NCI-H526 treated with DMSO at 0.1 percent for 48 hours (cell line): Measurements from ENCODE around the gene MED12L.

ENCODE experiments used
- DNase-seq: peaks from one replicate; lab custom pipeline; 2025; lab: John Stamatoyannopoulos, UW

Gene MED12L

DNA sequence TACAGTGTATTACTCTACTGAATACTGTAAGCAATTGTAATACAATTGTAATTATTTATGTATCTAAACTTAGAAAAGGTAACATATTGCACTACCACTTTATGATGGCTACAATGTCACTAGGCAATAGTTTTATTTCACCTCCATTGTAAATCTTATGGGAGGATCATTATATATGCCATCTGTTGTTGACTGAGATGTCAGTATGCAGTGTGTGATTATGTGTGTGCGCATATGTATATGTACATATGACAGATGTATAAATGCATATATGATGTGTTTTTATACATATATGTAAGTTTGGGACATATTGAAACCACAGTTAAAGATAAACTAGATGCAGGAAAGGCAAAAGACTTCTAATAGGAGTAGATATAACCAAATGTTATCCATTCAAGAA, 366.9 kb downstream of the MED12L start:
- DNase-seq = no peak

DNA sequence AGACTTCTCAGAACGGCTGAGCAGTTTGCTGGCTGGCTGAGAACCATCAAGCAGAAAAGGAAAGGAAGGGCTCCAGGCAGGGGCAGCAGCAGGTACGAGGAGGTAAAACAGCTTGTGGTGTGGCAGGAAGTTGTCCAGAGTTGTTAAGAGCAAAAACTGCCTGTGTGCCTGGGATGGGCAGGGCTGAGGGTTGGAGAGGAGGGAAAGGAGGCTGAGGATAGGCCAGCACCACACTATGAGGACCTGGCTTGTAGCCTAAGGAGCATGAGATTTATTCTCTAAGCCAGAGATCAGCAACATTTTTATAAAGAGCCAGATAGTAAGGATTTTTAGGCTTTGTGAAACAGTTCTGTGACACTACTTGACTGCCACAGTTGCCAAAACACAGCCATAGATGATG, 367.4 kb downstream of the MED12L start:
- DNase-seq = no peak

GRCh38 chr3:151456065-151456464, 370.6 kb downstream of the MED12L start:
- DNase-seq = no peak

DNA sequence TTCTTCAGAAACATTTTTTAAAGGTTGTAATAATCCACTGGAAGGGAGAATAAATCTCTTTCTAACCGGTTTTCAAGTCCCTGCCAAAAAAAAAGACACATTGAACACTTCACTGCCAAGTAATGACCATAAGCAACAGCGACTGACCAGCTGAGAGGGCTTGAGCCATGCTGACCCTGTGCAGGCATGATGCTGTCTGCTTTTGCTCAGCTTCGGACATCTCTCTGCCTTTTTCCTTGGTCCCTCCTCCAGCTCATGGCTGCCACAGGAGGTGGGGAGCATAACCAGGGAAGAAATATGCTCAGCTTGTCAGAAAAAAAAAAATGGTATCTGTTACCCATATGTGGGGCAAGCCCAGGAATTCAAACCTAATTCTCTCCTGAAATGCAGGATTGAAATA, 373.9 kb downstream of the MED12L start:
- DNase-seq = no peak

DNA sequence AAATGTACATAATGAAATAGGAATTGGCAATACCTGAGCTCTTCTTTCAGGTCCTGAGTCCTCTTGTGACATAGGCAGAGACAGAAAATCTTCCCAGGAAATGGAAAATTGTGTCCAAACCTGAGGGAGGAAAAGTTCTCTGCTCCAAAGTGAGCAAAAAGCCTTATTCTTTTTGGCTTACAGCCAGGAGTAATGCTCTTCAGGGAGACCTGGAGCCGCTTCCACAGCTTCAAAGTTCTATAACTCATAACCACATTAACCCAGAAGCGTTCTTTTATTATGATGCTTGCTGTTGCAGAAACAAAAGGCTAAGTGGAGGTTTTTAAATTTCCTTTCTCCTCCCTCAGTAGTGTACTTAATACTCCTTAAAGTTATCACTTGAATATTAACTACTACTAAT, 374.8 kb downstream of the MED12L start:
- DNase-seq = no peak

- peak; percentile 41 for DNase-seq
These were observed 375.4 kb downstream of the MED12L start, which contains the start of gene IGSF10 for GRCh38 chr3:151460774-151461450. TSS of gene IGSF10 (minus strand) at chr3:151461061. CDS start at chr3:151458709, 2,352 bp downstream.

GRCh38 chr3:151462278-151462780, 376.9 kb downstream of the MED12L start:
- DNase-seq = no peak

GRCh38 chr3:151462991-151463390, 377.5 kb downstream of the MED12L start:
- DNase-seq = no peak

DNA sequence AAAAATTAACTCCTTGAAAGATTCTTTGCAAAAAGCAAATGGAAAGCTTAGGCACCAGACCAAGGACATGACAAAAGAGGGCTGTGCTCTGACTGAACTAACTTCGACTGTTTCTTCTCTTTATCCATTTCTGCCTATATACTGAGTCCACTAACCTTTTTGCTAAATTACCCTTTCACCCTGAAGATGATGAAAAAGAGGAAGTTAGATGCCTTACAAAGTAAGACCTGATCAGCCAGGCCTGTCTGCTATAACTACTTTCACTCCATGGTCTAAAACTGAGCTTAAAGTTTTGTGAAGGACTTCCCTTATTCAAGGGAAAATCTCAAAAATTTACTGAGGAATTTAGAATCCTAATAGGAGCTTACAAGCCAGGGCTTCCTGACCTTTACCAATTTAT, 381.6 kb downstream of the MED12L start:
- DNase-seq = no peak

DNA sequence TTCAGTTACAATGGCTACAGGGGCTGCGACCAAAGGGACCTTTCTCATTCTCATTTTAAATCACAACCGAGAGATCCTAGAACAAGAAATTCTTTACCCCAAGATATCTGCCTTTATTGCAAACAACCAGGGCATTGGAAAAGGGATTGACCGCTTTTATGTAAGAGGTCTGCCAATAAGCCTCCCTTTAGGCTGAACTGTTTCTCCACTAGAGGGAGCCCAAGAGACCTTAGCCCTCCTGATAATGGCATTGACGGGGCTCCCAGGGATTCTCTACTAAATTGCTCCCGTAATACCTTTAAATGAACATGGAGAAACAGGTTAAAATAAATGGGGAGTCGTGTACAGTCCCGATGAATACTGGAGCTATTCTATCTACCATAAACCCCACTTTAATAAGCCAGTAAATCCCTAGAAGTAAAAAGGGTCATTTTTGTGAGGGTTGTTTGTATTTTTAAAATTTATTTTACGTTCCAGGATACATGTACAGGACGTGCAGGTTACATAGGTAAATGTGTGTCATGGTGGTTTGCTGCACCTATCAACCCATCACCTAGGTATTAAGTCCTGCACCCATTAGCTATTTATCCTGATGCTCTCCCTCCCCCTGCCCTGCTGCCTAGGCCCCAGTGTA, 382.9 kb downstream of the MED12L start:
- DNase-seq = peak; percentile 85

- DNase-seq = no peak
These were observed 391.0 kb downstream of the MED12L start for GRCh38 chr3:151476344-151477018.

- DNase-seq = no peak
These were observed 392.3 kb downstream of the MED12L start for GRCh38 chr3:151477591-151478334.

GRCh38 chr3:151478335-151478697, 392.9 kb downstream of the MED12L start:
- DNase-seq = no peak

GRCh38 chr3:151479452-151479851, 394.0 kb downstream of the MED12L start:
- DNase-seq = peak; percentile 25

DNA sequence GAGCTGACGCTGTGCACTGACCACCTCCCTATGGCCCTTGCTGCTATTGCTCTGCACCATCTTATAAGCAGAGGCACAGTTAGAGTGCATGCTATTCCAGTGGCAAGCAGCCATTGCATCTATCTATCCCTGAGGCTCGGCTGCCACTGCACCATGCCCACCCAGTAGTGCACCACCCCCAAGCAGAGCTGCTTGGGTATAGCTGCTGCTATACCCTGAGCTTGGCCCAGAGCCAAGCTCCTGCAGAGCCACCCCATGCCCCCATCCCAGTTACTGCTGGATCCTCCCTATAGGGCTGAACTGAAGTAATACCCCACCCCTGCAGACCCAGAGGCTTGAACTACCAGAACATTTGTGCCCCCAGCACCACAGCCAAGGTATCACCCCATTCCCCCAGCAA, 395.0 kb downstream of the MED12L start:
- no peak for DNase-seq

- DNase-seq = no peak
These were observed 398.0 kb downstream of the MED12L start for GRCh38 chr3:151483488-151483887.

DNA sequence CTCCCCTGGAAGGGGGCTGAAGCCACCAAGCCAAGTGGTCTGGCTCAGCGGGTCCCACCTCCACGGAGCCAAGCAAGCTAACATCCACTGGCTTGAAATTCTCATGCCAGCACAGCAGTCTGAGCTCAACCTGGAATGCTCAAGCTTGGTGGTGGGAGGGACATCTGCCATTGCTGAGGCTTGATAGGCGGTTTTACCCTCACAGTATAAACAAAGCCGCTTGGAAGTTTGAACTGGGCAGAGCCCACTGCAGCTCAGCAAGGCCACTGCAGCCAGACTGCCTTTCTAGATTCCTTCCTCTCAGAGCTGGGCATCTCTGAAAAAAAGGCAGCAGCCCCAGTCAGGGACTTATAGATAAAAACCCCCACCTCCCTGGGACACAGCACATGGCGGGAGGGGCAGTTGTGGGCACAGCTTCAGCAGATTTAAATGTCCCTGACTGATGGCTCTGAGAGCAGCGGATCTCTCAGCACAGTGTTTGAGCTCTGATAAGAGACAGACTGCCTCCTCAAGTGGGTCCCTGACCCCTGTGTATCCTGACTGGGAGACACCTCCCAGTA, 398.6 kb downstream of the MED12L start:
- no peak for DNase-seq
